Measurements from ENCODE around the gene PPARD.

Gene PPARD

DNA sequence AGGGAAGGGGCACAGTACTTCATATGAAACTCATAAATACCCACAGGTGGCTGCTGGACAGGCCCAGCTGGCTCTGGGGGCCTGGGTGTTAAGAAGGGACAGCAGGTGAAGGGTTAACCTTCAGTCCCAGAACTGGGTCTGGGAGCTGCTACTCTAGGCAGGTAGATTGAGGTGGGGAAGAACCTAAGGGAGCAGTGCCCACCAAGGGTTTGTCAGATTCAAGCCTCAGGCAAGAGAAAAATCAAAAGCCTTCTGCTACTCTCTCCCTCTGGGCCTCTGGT is 131.4 kb downstream of the PPARD start:
- no peak overlapping the region for H3K4me3 ChIP-seq (ENCODE audit: low read length in 2 of 2)
- no peaks in the 10 kb centered on the region for H3K27me3 ChIP-seq (ENCODE audit: control insufficient read depth in 1 of 2, insufficient read depth in 2 of 2, low read length in 2 of 2)
- H3K9me3 ChIP-seq (ENCODE audit: control insufficient read depth in 2 of 2, low read length in 2 of 2) = no peaks in the 10 kb centered on the region
- peaks cover 39% of the 10 kb centered on the region for H3K4me1 ChIP-seq (ENCODE audit: control insufficient read depth, insufficient read depth, low read length)
- H3K36me3 ChIP-seq (ENCODE audit: control insufficient read depth in 2 of 2, insufficient read depth in 2 of 2, low read length in 2 of 2) = peaks cover 50 to 51% of the 10 kb centered on the region in 2 donors
- H3K27ac ChIP-seq (ENCODE audit: low read length) = peak overlapping the region; percentile 24
- H3K9ac ChIP-seq (ENCODE audit: low read length in 2 of 2) = no peak overlapping the region

DNA sequence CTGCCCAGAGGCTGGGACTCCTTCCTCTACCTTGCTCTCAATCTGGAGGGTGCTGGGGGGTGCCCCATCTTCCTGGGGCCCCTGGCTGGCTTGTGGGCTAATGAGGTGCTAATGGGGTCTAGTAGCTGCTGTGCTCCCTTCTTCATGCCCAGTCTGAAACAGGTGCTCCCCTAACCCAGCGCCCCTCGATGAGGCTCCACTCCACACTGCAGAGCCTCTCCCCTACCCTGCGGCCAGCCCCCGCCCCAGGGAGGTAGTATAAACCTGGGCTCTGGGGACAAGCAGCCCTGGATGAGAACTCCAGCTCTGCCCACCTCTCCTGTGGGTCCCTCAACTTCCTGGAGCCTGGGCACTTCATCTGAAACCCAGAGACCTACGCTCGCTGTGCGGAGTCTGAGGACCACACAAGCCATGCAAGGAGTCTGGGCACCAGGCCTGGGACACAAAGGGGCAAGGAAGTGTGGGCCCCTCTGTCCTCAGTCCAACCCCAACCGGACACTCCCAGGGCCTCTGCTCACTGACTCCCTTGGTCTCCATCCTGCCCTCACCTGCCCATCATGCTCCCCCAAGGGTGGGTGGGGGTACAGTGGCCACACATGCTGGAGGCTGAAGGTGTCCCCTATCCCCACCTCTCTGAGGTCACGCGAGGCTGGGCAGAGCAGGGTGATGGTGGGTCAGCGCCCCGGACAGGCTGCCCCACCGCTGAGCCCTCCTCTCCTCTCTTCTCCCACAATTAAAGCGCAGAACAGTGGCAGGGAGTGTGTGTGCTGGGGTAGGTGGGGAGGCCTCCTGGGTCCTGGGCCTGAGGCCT is 132.0 kb downstream of the PPARD start:
- Histone ChIP-seq H3K4me3 (ENCODE audit: low read length in 2 of 2) (no peak overlapping the region), H3K27ac (ENCODE audit: low read length) (peak overlapping the region; percentile 24), H3K9me3 (ENCODE audit: control insufficient read depth in 2 of 2, low read length in 2 of 2) (no peaks in the 10 kb centered on the region), H3K36me3 (ENCODE audit: control insufficient read depth in 2 of 2, insufficient read depth in 2 of 2, low read length in 2 of 2) (peaks cover 50 to 54% of the 10 kb centered on the region in 2 donors), H3K4me1 (ENCODE audit: control insufficient read depth, insufficient read depth, low read length) (peaks cover 34% of the 10 kb centered on the region), H3K27me3 (ENCODE audit: control insufficient read depth in 1 of 2, insufficient read depth in 2 of 2, low read length in 2 of 2) (no peaks in the 10 kb centered on the region), H3K9ac (ENCODE audit: low read length in 2 of 2) (no peak overlapping the region)

DNA sequence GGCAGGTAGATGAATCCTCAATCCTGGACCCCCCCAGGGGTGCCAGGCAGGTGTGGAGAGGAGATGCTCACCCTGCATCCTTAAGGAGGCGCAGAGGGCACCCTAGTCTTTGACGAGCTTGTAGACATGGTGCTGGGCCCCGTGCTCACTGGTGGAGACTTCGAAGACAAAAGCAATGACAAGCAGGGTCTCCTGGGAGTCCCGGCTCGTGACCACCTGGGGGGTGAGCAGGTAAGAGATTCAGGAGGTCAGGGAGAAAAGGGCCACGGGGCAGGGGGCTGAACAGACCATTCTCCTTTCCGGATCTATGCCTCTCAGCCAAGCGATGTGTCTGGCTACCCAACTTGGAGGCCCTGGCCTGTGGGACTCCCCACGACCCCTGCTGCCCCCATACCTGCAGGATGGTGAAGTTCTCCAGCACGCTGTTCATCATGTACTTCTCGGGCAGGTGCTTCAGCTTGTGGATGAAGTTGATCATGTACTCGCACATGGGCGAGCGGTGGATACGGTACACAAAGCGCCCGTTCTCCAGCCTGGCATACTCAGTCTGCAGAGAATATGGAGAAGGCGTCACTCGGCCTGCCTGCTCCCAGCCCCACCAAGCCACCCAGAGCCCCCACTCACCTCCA is 132.7 kb downstream of the PPARD start:
- peaks cover 27% of the 10 kb centered on the region for H3K4me1 ChIP-seq (ENCODE audit: control insufficient read depth, insufficient read depth, low read length)
- peaks cover 51 to 59% of the 10 kb centered on the region in 2 donors for H3K36me3 ChIP-seq (ENCODE audit: control insufficient read depth in 2 of 2, insufficient read depth in 2 of 2, low read length in 2 of 2)
- H3K9ac ChIP-seq (ENCODE audit: low read length in 2 of 2) = no peak overlapping the region
- H3K27me3 ChIP-seq (ENCODE audit: control insufficient read depth in 1 of 2, insufficient read depth in 2 of 2, low read length in 2 of 2) = no peaks in the 10 kb centered on the region
- H3K27ac ChIP-seq (ENCODE audit: low read length) = peak overlapping the region; percentile 18
- H3K4me3 ChIP-seq (ENCODE audit: low read length in 2 of 2) = no peak overlapping the region
- no peaks in the 10 kb centered on the region for H3K9me3 ChIP-seq (ENCODE audit: control insufficient read depth in 2 of 2, low read length in 2 of 2)

DNA sequence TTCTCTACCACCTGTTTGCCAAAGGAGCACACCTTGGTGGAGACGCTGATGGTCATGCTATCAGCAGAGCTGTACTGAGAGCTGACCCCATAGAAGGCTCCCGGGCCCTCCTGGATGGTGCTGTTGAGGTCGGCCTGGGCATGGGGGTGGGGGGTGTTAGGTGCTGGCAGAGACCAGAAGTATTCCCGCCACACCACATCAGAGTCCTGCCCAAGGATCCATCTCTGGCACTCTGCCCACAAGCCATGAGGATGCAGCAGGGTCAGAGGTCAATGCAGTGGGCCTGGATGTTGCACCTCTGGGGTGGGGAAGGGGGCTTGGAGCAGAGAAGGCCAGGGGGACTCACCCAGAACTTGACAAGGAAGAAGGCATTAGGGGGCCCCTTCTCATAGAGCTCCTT is 133.2 kb downstream of the PPARD start:
- H3K36me3 ChIP-seq (ENCODE audit: control insufficient read depth in 2 of 2, insufficient read depth in 2 of 2, low read length in 2 of 2) = peaks cover 51 to 63% of the 10 kb centered on the region in 2 donors
- no peak overlapping the region for H3K9ac ChIP-seq (ENCODE audit: low read length in 2 of 2)
- peaks cover 23% of the 10 kb centered on the region for H3K4me1 ChIP-seq (ENCODE audit: control insufficient read depth, insufficient read depth, low read length)
- H3K27ac ChIP-seq (ENCODE audit: low read length) = peak overlapping the region; percentile 18
- H3K27me3 ChIP-seq (ENCODE audit: control insufficient read depth in 1 of 2, insufficient read depth in 2 of 2, low read length in 2 of 2) = no peaks in the 10 kb centered on the region
- H3K9me3 ChIP-seq (ENCODE audit: control insufficient read depth in 2 of 2, low read length in 2 of 2) = no peaks in the 10 kb centered on the region
- H3K4me3 ChIP-seq (ENCODE audit: low read length in 2 of 2) = no peak overlapping the region

DNA sequence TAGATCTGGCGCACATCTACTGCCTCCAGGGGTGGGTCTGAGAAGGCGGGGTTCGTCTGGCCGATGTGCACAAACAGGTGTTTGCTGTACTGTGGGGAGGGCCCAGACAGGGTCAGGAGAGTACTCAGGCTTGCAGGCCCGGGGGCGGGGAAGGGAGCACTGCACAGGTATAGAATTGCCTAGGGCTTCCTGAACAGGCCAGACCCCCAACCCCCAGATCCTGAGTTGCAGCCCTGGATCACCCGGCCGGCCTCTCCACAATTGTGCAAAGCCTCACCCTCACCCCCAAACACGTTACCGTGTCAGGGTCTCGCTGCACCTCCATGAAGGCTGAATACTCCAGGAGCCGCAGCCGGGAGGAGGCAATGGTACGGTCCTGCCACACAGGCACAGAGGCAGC is 133.6 kb downstream of the PPARD start:
- H3K27ac ChIP-seq (ENCODE audit: low read length) = peak overlapping the region; percentile 18
- H3K4me1 ChIP-seq (ENCODE audit: control insufficient read depth, insufficient read depth, low read length) = peaks cover 24% of the 10 kb centered on the region
- no peaks in the 10 kb centered on the region for H3K9me3 ChIP-seq (ENCODE audit: control insufficient read depth in 2 of 2, low read length in 2 of 2)
- peaks cover 52 to 64% of the 10 kb centered on the region in 2 donors for H3K36me3 ChIP-seq (ENCODE audit: control insufficient read depth in 2 of 2, insufficient read depth in 2 of 2, low read length in 2 of 2)
- no peaks in the 10 kb centered on the region for H3K27me3 ChIP-seq (ENCODE audit: control insufficient read depth in 1 of 2, insufficient read depth in 2 of 2, low read length in 2 of 2)
- H3K9ac ChIP-seq (ENCODE audit: low read length in 2 of 2) = no peak overlapping the region
- H3K4me3 ChIP-seq (ENCODE audit: low read length in 2 of 2) = no peak overlapping the region

DNA sequence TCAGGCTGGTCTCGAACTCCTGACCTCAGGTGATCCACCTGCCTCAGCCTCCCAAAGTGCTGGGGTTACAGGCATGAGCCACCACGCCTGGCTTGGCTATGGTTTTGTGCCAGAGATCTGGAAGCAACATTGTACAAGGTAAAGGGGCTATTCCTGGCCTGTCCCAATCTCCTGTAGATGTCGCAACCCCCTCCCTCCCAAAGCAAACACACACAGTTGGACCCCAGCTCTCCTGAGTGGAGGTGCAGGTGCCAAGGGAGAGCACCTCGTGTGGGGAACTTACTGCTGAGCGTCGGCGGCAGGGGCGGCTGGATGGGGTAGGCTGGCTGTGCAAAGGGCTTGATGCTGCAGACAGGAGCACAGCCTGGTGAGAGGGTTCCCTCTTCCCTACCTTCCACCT is 134.7 kb downstream of the PPARD start:
- Histone ChIP-seq H3K27ac (ENCODE audit: low read length) (no peak overlapping the region), H3K9me3 (ENCODE audit: control insufficient read depth in 2 of 2, low read length in 2 of 2) (no peaks in the 10 kb centered on the region), H3K9ac (ENCODE audit: low read length in 2 of 2) (no peak overlapping the region), H3K36me3 (ENCODE audit: control insufficient read depth in 2 of 2, insufficient read depth in 2 of 2, low read length in 2 of 2) (peaks cover 54 to 64% of the 10 kb centered on the region in 2 donors), H3K4me3 (ENCODE audit: low read length in 2 of 2) (no peak overlapping the region), H3K4me1 (ENCODE audit: control insufficient read depth, insufficient read depth, low read length) (peaks cover 18% of the 10 kb centered on the region), H3K27me3 (ENCODE audit: control insufficient read depth in 1 of 2, insufficient read depth in 2 of 2, low read length in 2 of 2) (no peaks in the 10 kb centered on the region)
